K562 (cell line): ENCODE measurements around the gene ARMC9. TPM values are rescaled to one million over a fixed set of nuclear protein-coding genes. Genes with fewer than 3 reads are reported as not detected.

Experiments
- ARID1B ChIP-seq: fragments of 450-650 bp; IDR thresholded peaks from 2 replicates; pipeline ENCODE4 v1.6.1; 2016; ENCODE audit warnings: antibody characterized with exemption, mild to moderate bottlenecking, inconsistent platforms
- BHLHE40 ChIP-seq: IDR thresholded peaks from 2 replicates; pipeline ENCODE4 v1.6.1; 2011; ENCODE audit warnings: low read length, improper control_type of control experiment
- CCAR2 ChIP-seq: fragments of 200-400 bp; formaldehyde crosslinking; IDR thresholded peaks from 2 replicates; pipeline ENCODE4 v1.6.1; 2017; ENCODE audit warnings: mild to moderate bottlenecking, low read depth, low read length
- CXXC5 ChIP-seq: fragments of 250-450 bp; sonication (Bioruptor Pico); IDR thresholded peaks from 2 replicates; pipeline ENCODE4 v1.8.0; 2022; ENCODE audit warnings: inconsistent platforms, mild to moderate bottlenecking, moderate library complexity
- EP300 ChIP-seq: IDR thresholded peaks from 2 replicates; pipeline ENCODE4 v1.6.1; 2012; ENCODE audit warnings: low read length, improper control_type of control experiment
- FOSL1 ChIP-seq: fragments of 200-800 bp; sonication (Bioruptor generic); conservative IDR thresholded peaks from 2 replicates; pipeline ENCODE4 v1.6.1; 2016; ENCODE audit warnings: missing genetic modification characterization, missing compliant biosample characterization
- GTF2E2 ChIP-seq: fragments of 200-800 bp; sonication (Bioruptor generic); IDR thresholded peaks from 2 replicates; pipeline ENCODE4 v1.6.1; 2016; ENCODE audit warnings: missing genetic modification characterization, missing compliant biosample characterization
- HCFC1 ChIP-seq: IDR thresholded peaks from 2 replicates; pipeline ENCODE4 v1.6.1; 2012; ENCODE audit warnings: low read depth, low read length, improper control_type of control experiment
- HNRNPK ChIP-seq: fragments of 200-400 bp; formaldehyde crosslinking; IDR thresholded peaks from one replicate; pipeline ENCODE4 v1.6.1; 2018; ENCODE audit warnings: mild to moderate bottlenecking, low read depth, low read length; ENCODE audit not compliant: poor library complexity, severe bottlenecking
- JUND ChIP-seq, 2 experiments: IDR thresholded peaks; 2 replicates in 1 of 2; 3 replicates in 1 of 2; pipeline ENCODE4 v1.6.1; 2011; ENCODE audit warnings: borderline replicate concordance in 2 of 2, low read depth in 2 of 2, low read length in 2 of 2, improper control_type of control experiment in 1 of 2, missing biosample characterization in 1 of 2, missing genetic modification characterization in 1 of 2, missing genetic modification reagents in 1 of 2
- MCM2 ChIP-seq: fragments of 450-650 bp; IDR thresholded peaks from 2 replicates; pipeline ENCODE4 v1.6.1; 2017; ENCODE audit warnings: low read depth, mild to moderate bottlenecking
- MLLT1 ChIP-seq, 2 experiments: fragments of 450-650 bp; IDR thresholded peaks; 2 replicates each; pipeline ENCODE4 v1.6.1; 2016
- MTA2 ChIP-seq: fragments of 450-650 bp; IDR thresholded peaks from 2 replicates; pipeline ENCODE4 v1.6.1; 2016; ENCODE audit warnings: low read depth
- NFYB ChIP-seq: IDR thresholded peaks from 2 replicates; pipeline ENCODE4 v1.6.1; 2011; ENCODE audit warnings: mild to moderate bottlenecking, moderate library complexity; ENCODE audit not compliant: insufficient read length; ENCODE audit errors: extremely low read depth
- NRF1 ChIP-seq, 2 experiments: fragments of 450-650 bp; IDR thresholded peaks in 1 of 2; conservative IDR thresholded peaks in 1 of 2; 2 replicates each; pipeline ENCODE4 v1.6.1; 2014; ENCODE audit warnings: mild to moderate bottlenecking in 2 of 2
- PPARD ChIP-seq: fragments of 250-450 bp; sonication (Bioruptor Pico); IDR thresholded peaks from 2 replicates; pipeline ENCODE4 v1.8.0; 2022; ENCODE audit warnings: inconsistent platforms, mild to moderate bottlenecking, moderate library complexity
- SMARCE1 ChIP-seq: fragments of 450-650 bp; IDR thresholded peaks from 2 replicates; pipeline ENCODE4 v1.7.1; 2016; ENCODE audit warnings: mild to moderate bottlenecking
- TAF9B ChIP-seq: fragments of 450-650 bp; IDR thresholded peaks from 2 replicates; pipeline ENCODE4 v1.6.1; 2018; ENCODE audit warnings: mild to moderate bottlenecking; ENCODE audit not compliant: partially characterized antibody
- TCF3 ChIP-seq: sonication (generic); formaldehyde crosslinking; IDR thresholded peaks from 2 replicates; pipeline ENCODE4 v1.4.0; 2020; ENCODE audit warnings: mild to moderate bottlenecking, missing genetic modification reagents
- TEAD2 ChIP-seq: fragments of 450-650 bp; IDR thresholded peaks from 2 replicates; pipeline ENCODE4 v1.6.1; 2016; ENCODE audit warnings: missing genetic modification characterization, control low read depth, missing compliant biosample characterization
- THRA ChIP-seq: fragments of 450-650 bp; IDR thresholded peaks from 2 replicates; pipeline ENCODE4 v1.6.1; 2017; ENCODE audit warnings: mild to moderate bottlenecking, moderate library complexity
- ZFPM2 ChIP-seq: fragments of 250-450 bp; sonication (Bioruptor Pico); IDR thresholded peaks from 2 replicates; pipeline ENCODE4 v1.5.1; 2022; ENCODE audit warnings: mild to moderate bottlenecking
- ZKSCAN1 ChIP-seq: fragments of 150-350 bp; IDR thresholded peaks from 2 replicates; pipeline ENCODE4 v1.6.1; 2016; ENCODE audit warnings: low read depth, low read length
- ZNF134 ChIP-seq: fragments of 250-450 bp; sonication (Bioruptor Pico); conservative IDR thresholded peaks from 2 replicates; pipeline ENCODE4 v1.4.0; 2020
- ZNF165 ChIP-seq: fragments of 250-450 bp; sonication (Bioruptor Pico); IDR thresholded peaks from 2 replicates; pipeline ENCODE4 v1.4.0; 2020; ENCODE audit warnings: borderline replicate concordance
- ZNF79 ChIP-seq: fragments of 250-450 bp; sonication (Bioruptor Pico); IDR thresholded peaks from 2 replicates; pipeline ENCODE4 v1.4.0; 2020; ENCODE audit warnings: low read depth, mild to moderate bottlenecking, moderate library complexity
- polyA plus RNA-seq, 8 experiments: library from polyadenylated mRNA; depleted of rRNA in 4 of 8; stranded (reverse) in 5 of 8; unstranded in 3 of 8; fragments of >200 nt; fragmentation: Nextera tagmentation in 2 of 8; fragmentation: Illumina TruSeq in 1 of 8; extraction: Ambion mirVana in 2 of 8; extraction: Trizol in 1 of 8; gene quantifications; 2 replicates each; pipeline versions ENCODE4 v1.2.1 to v1.2.3, GENCODE V29; 2011 to 2014; ENCODE audit warnings: inconsistent platforms in 1 of 8, missing spikeins in 1 of 8
- total RNA-seq, 7 experiments: library from RNA; depleted of rRNA in 6 of 7; stranded (reverse); fragments of >200 nt in 6 of 7; fragmentation: Illumina TruSeq in 2 of 7; extraction: Trizol in 2 of 7; gene quantifications; 2 replicates each; pipeline versions ENCODE4 v1.2.1 to v1.2.3, GENCODE V29; 2011 to 2021; ENCODE audit warnings: low replicate concordance in 1 of 7
- TF ChIP-seq, protein P1 (sequence below): fragments of 250-450 bp; sonication (Bioruptor Pico); IDR thresholded peaks from 2 replicates; pipeline ENCODE4 v1.5.1; 2021; ENCODE audit warnings: mild to moderate bottlenecking

Gene ARMC9
- total and polyA plus RNA-seq, 9 of the 15 experiments (the other 6 are each of a cell fraction or from before 2014, with no cell fraction given) = 0.36 to 2.3 (median 1.1) TPM

DNA sequence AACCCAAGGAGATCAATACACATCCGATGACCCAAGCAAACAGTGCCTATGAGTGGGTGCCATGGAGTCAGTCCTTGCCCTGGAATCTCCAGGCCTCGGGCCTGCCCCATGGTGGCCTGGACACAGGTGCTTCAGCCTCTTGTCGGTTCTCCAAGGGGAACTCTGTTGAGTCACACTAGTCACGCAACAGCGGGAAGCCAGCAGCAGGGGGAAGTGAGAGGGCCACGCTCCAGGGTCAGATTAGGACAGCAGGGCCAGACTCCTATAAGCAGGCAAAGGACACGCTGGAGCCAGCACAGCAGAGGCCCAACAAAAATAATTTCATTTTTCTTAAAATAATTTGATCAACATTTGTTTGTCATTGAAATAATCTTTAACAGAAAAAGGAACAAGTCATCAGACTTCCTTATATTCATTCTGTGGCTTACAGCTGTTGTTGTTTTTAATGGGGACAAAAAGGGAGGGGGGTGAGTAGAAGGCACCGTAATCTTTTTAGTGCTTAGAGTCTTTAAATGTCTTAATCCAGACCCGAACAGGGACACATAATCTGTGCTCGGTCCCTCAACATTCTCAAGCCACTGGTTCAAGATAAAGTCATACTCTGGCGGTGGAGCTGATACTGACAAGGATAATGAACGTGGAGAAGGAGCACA lies 16.4 kb upstream of the ARMC9 start (continued):
- no peak for TF ChIP-seq MLLT1 (IDR thresholded peaks at IDR 0.05)
- TF ChIP-seq, protein P1, sequence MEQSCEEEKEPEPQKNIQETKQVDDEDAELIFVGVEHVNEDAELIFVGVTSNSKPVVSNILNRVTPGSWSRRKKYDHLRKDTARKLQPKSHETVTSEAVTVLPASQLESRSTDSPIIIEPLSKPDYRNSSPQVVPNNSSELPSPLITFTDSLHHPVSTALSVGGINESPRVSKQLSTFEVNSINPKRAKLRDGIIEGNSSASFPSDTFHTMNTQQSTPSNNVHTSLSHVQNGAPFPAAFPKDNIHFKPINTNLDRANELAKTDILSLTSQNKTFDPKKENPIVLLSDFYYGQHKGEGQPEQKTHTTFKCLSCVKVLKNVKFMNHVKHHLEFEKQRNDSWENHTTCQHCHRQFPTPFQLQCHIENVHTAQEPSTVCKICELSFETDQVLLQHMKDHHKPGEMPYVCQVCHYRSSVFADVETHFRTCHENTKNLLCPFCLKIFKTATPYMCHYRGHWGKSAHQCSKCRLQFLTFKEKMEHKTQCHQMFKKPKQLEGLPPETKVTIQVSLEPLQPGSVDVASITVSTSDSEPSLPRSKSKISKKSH (CRISPR knock-in tag) = no peak
- no peak for TF ChIP-seq MCM2
- peak; percentile 43; the same call in 1 of the 2 replicates for TF ChIP-seq ARID1B
- TF ChIP-seq SMARCE1 = peak; percentile 30; the same call in 1 of the 2 replicates
- no peak for TF ChIP-seq ZNF79
- TF ChIP-seq CCAR2 = no peak
- TF ChIP-seq FOSL1 (tag) = peak; percentile 74
- no peak for TF ChIP-seq ZNF134 (CRISPR knock-in tag)
- no peak for TF ChIP-seq GTF2E2
- peak; percentile 71 for TF ChIP-seq CXXC5 (CRISPR knock-in tag)
- no peak for TF ChIP-seq ZKSCAN1
- TF ChIP-seq ZFPM2 (CRISPR knock-in tag) = no peak
- no peak for TF ChIP-seq PPARD (CRISPR knock-in tag)
- TF ChIP-seq HCFC1 = no peak
- TF ChIP-seq NRF1 (conservative IDR thresholded peaks at IDR 0.05 in 1 of 2, IDR thresholded peaks at IDR 0.05 in 1 of 2) = peak in 1 of 2 experiments; percentile 33; a peak in 2 of 4 replicates
- TF ChIP-seq BHLHE40 = peak; percentile 41; the same call in 1 of the 2 replicates
- no peak for TF ChIP-seq NFYB
- TF ChIP-seq HNRNPK = no peak
- no peak for TF ChIP-seq MTA2
- peak; percentile 68; the same call in 1 of the 2 replicates for TF ChIP-seq TEAD2 (tag)
- no peak for TF ChIP-seq ZNF165 (CRISPR knock-in tag)
- TF ChIP-seq THRA = peak; percentile 89
- TF ChIP-seq TAF9B = no peak
- 0 out of 2 replicates have a peak, but pooled peaks have one; percentile 2 for TF ChIP-seq TCF3 (CRISPR knock-in tag)
- TF ChIP-seq JUND (IDR thresholded peaks at IDR 0.05; ENCODE audit: borderline replicate concordance, low read depth, low read length) = peak; percentile 74
- peak; percentile 63; the same call in 2 of the 3 replicates for TF ChIP-seq JUND (tag; IDR thresholded peaks at IDR 0.05; ENCODE audit: borderline replicate concordance, low read depth, low read length)
- no peak; the same call in 1 of the 2 replicates for TF ChIP-seq EP300
